Prostate gland (tissue), 2 donors: ENCODE measurements around the gene CSNK1D. TPM values are rescaled to one million over a fixed set of nuclear protein-coding genes. Genes with fewer than 3 reads are reported as not detected.

Experiments used
- DNase-seq: peaks from one replicate; pipeline ENCODE4 v3.0.0-alpha.2; 2019; ENCODE audit warnings: low spot score
- H3K27ac ChIP-seq, 2 donors: fragments of 200-600 bp; sonication (generic); 2 replicates each; pipeline ENCODE4 v1.5.1; 2017 to 2019
- H3K27me3 ChIP-seq: fragments of 200-600 bp; sonication (generic); replicated peaks from 2 replicates; pipeline ENCODE4 v1.5.1; 2019; ENCODE audit not compliant: insufficient read depth
- H3K36me3 ChIP-seq, 2 donors: fragments of 200-600 bp; sonication (generic); 1 replicate in 1 of 2; 2 replicates in 1 of 2; pipeline versions ENCODE4 v1.5.1 to v1.8.1; 2017 to 2019
- H3K4me1 ChIP-seq: fragments of 200-600 bp; sonication (generic); replicated peaks from 2 replicates; pipeline ENCODE4 v1.5.1; 2019
- H3K4me3 ChIP-seq, 2 donors: fragments of 200-600 bp; sonication (generic); 2 replicates each; pipeline ENCODE4 v1.5.1; 2017 to 2019
- H3K9me3 ChIP-seq: fragments of 200-600 bp; sonication (generic); 2 replicates; pipeline ENCODE4 v1.5.1; 2017
- POLR2A ChIP-seq: fragments of 450-650 bp; IDR thresholded peaks from one replicate; pipeline ENCODE4 v1.6.1; 2016; ENCODE audit warnings: antibody characterized with exemption, mild to moderate bottlenecking
- POLR2AphosphoS5 ChIP-seq: sonication (generic); formaldehyde crosslinking; IDR thresholded peaks from one replicate; pipeline ENCODE4 v1.6.1; 2017; ENCODE audit warnings: antibody characterized with exemption
- WGBS: methylation state at CpG from one replicate; pipeline ENCODE4 v1.1.5; 2018; 5-methylcytosine and 5-hydroxymethylcytosine counted together
- intact Hi-C: fragments of 100-400 bp; cut with DNase I; formaldehyde crosslinking; loops from one replicate; pipeline ENCODE4 v1.14.2; 2022
- total RNA-seq, 2 donors: library from RNA; depleted of rRNA; stranded (reverse); fragments of >200 nt; gene quantifications; one replicate each; pipeline ENCODE4 v1.1.0, GENCODE V29; 2016
- TF ChIP-seq, protein P1 (sequence below), 4 experiments: fragments of 200-600 bp in 2 of 4; fragments of 450-650 bp in 2 of 4; sonication (generic) in 2 of 4; IDR thresholded peaks; 1 replicate in 3 of 4; 2 replicates in 1 of 4; pipeline ENCODE4 v1.5.1; 2016 to 2019; ENCODE audit warnings: antibody characterized with exemption in 4 of 4, mild to moderate bottlenecking in 2 of 4, moderate library complexity in 2 of 4

CSNK1D gene
- total RNA-seq, 2 donors from 2014 or later, result 80.3 to 155 TPM

- no peaks in the 10 kb centered on the region for H3K27me3 ChIP-seq
- peak overlapping the region; percentile 77 to 80 for H3K27ac ChIP-seq
- peaks cover 4 to 10% of the 10 kb centered on the region in 2 donors for H3K36me3 ChIP-seq
- no peak for DNase-seq
- H3K9me3 ChIP-seq, result no peaks in the 10 kb centered on the region
- H3K4me3 ChIP-seq, result no peak overlapping the region
- intact Hi-C loops, result loop anchor here (10.0 kb wide), 1 partner anchor 55 kb away; no protein-coding TSS in a partner anchor
- peaks cover 63% of the 10 kb centered on the region for H3K4me1 ChIP-seq
- TF ChIP-seq, protein P1, sequence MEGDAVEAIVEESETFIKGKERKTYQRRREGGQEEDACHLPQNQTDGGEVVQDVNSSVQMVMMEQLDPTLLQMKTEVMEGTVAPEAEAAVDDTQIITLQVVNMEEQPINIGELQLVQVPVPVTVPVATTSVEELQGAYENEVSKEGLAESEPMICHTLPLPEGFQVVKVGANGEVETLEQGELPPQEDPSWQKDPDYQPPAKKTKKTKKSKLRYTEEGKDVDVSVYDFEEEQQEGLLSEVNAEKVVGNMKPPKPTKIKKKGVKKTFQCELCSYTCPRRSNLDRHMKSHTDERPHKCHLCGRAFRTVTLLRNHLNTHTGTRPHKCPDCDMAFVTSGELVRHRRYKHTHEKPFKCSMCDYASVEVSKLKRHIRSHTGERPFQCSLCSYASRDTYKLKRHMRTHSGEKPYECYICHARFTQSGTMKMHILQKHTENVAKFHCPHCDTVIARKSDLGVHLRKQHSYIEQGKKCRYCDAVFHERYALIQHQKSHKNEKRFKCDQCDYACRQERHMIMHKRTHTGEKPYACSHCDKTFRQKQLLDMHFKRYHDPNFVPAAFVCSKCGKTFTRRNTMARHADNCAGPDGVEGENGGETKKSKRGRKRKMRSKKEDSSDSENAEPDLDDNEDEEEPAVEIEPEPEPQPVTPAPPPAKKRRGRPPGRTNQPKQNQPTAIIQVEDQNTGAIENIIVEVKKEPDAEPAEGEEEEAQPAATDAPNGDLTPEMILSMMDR (IDR thresholded peaks at IDR 0.05), result no peak
- TF ChIP-seq POLR2A (no peak), POLR2AphosphoS5 (no peak)
- WGBS, result 83% methylated on average over 12 of the region's 22 CpGs
These were observed 33.5 kb downstream of the CSNK1D start for GRCh38 chr17:82239926-82240505.

DNA sequence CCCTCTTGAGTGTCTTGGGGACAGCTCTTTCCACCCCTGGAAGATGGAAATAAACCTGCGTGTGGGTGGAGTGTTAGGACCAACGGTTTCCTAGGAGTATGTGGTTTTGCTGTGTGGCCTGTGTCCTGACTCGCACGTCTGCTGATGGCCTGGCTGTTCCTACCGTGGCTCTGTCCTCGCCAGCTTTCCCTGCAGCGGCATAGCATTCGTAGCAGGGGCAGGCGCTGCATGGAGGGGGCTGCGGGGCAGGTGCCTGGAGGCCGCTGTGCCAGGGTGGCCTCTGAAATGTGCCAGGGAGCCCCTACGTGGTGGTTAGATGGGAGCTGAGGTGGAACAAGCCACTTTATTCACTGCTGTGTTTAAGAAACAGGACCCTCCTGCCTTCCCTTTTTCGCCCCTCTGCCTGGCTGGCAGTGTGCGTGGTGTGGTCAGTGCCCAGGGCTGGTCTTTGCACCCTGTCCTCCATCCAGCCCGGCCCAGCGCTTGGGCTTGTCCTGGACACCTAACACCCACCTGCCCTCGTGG lies 34.0 kb downstream of the CSNK1D start:
- Histone ChIP-seq H3K4me1 (peaks cover 68% of the 10 kb centered on the region), H3K27me3 (no peaks in the 10 kb centered on the region), H3K36me3 (peaks cover 0 to 5% of the 10 kb centered on the region in 2 donors), H3K4me3 (no peak overlapping the region), H3K27ac (peak overlapping the region; percentile 77 to 80), H3K9me3 (no peaks in the 10 kb centered on the region)
- TF ChIP-seq, protein P1 (IDR thresholded peaks at IDR 0.05), result no peak
- TF ChIP-seq POLR2AphosphoS5, result no peak
- no peak for TF ChIP-seq POLR2A
- 58% methylated on average over 17 of the region's 17 CpGs for WGBS
- DNase-seq, result no peak
- intact Hi-C loops, result loop anchor here (10.0 kb wide), 1 partner anchor 55 kb away; no protein-coding TSS in a partner anchor

- peaks cover 67% of the 10 kb centered on the region for H3K4me1 ChIP-seq
- peak overlapping the region; percentile 77 to 80 for H3K27ac ChIP-seq
- peak; percentile 86 for TF ChIP-seq POLR2A
- TF ChIP-seq, protein P1 (IDR thresholded peaks at IDR 0.05), result peak in 1 of 4 experiments; percentile 24
- TF ChIP-seq POLR2AphosphoS5, result peak; percentile 95
- DNase-seq, result peak; percentile 93
- H3K27me3 ChIP-seq, result no peaks in the 10 kb centered on the region
- intact Hi-C loops, result loop anchor here (10.0 kb wide), 1 partner anchor 56 kb away; no protein-coding TSS in a partner anchor
- no peak overlapping the region for H3K4me3 ChIP-seq
- no peaks in the 10 kb centered on the region for H3K36me3 ChIP-seq
- H3K9me3 ChIP-seq, result no peaks in the 10 kb centered on the region
- WGBS, result 28% methylated on average over 33 of the region's 33 CpGs
These were observed 34.9 kb downstream of the CSNK1D start for GRCh38 chr17:82238472-82239201.

GRCh38 chr17:82237746-82238471 lies 35.6 kb downstream of the CSNK1D start:
- Histone ChIP-seq H3K36me3 (no peaks in the 10 kb centered on the region), H3K9me3 (no peaks in the 10 kb centered on the region), H3K27me3 (no peaks in the 10 kb centered on the region), H3K27ac (peak overlapping the region; percentile 77 to 80), H3K4me1 (peaks cover 60% of the 10 kb centered on the region), H3K4me3 (no peak overlapping the region)
- TF ChIP-seq, protein P1 (IDR thresholded peaks at IDR 0.05), result no peak
- TF ChIP-seq POLR2A (no peak), POLR2AphosphoS5 (no peak)
- WGBS, result 70% methylated on average over 25 of the region's 34 CpGs
- intact Hi-C loops, result loop anchor here (10.0 kb wide), 1 partner anchor 57 kb away; no protein-coding TSS in a partner anchor
- no peak for DNase-seq
